GM03348 (cell line): ENCODE measurements around the gene DOC2A.
"Not testable (repeated sequence)": the region's sequence is repeated elsewhere in the genome, so short reads cannot be mapped to it uniquely, and the experiment has no call there.

Experiments
- DNase-seq: peaks from one replicate; pipeline ENCODE4 v3.0.0; 2012; ENCODE audit warnings: low spot score

Gene DOC2A

DNA sequence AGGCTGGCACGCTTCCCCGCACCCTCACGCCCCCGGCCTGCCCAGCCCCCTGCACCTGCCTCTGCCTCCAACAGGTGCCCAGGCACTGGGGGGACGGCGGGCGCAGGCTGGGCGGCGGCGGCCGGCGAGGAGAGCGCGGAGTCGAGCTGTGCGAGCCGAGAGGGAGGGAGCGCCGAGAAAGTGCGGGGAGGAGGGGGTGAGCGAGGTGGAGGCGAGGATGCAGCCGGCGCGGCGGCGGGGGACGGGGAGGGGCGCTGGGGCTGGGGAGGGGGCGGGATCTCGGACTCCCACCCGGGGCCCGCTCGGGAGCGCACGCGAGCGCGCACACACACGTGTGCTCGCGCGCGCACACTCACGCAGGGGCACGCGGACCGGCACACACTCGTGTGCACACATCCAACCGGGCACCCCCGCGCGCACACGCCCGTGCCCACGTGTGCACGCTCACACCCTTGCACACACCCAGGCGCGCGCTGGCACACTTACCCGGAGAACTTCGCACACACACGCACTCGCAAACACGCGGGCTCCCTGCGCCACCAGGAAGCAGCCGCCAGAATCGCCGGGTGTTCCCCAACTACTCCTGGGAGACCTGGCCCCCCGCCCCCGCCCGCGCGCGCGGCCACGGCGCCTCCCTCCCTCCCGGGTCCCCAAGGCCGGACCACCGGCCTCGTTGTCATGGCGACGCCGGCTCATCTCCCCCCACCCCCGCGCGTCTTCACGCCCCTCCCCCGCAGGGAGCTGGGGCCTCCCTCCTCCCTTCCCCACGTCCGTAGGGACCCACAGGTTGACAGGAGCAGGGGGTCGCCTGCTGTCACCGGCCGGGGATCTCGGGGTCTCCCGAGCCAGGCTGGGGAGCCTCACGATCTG, at the start of gene DOC2A:
Gene DOC2A, minus strand, starts transcription at position 184 of the 870 bp plus-strand sequence. CDS start 805 bp downstream, outside the sequence.
- peak; percentile 45 for DNase-seq

GRCh38 chr16:30060346-30060745, 49.5 kb upstream of the DOC2A start:
- DNase-seq, result no peak

GRCh38 chr16:30054959-30055553, 44.2 kb upstream of the DOC2A start:
- no peak for DNase-seq

GRCh38 chr16:30054451-30054850, 43.6 kb upstream of the DOC2A start:
- DNase-seq, result no peak

- peak; percentile 71 for DNase-seq
These were observed 42.7 kb upstream of the DOC2A start for GRCh38 chr16:30053376-30054015.

GRCh38 chr16:30052671-30053372, 42.0 kb upstream of the DOC2A start:
- DNase-seq, result peak; percentile 97

DNA sequence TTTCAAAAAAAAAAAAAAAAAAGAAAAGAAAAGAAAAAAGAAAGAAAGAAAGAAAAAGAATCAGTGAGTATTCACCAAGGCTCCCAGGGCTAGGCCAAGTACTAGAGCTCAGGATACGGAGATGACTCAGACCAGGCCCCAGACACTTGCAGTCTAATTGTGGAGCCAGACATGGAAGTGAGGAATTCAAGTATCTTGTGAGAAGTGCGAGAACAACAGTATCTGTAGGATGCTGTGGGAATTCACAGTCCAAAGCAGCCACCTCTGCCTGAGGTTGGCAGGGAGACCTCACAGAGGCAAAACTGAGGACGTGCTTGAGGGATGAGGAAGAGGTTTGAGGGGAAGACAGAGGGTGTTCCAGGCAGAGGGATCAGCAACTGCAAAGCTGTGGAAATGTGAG, 40.7 kb upstream of the DOC2A start:
- DNase-seq, result peak; percentile 75

DNA sequence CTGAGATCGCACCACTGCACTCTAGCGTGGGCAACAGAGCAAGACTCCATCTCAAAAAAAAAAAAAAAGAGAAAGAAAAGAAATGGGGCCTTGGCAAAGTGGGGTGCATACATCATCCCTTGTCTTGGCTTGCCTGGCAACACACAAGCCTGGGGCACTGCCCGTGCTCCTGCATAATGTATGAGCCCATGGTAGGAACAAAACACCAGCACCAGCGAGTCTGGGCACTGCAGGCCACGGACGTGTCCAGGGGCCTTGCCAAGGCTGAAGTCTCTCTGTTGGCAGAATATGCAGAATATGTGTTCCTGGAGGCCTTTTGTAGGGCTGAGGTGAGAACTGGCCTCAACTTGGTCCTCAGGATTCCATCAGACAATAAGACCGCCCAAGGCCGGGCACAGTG, 39.0 kb upstream of the DOC2A start:
- DNase-seq, result no peak

DNA sequence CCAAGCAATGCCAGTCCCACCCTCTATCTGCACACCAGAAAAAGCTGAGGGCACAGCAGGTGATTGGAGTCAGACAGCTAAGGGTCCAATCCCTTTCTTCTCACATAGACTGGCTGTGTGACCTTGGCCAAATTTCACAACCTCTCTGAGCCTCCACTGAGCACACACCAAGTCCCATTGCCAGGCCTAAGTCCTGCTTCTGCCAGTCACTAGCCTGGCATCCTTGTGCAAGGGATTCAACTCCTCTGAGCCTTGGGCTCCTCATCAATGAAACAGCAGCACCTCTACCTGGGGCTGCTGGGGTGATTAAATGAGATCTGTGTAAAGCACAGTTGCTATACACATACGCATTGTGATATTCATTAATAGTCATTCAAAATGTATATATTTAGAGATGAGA, 35.8 kb upstream of the DOC2A start:
- no peak for DNase-seq

DNA sequence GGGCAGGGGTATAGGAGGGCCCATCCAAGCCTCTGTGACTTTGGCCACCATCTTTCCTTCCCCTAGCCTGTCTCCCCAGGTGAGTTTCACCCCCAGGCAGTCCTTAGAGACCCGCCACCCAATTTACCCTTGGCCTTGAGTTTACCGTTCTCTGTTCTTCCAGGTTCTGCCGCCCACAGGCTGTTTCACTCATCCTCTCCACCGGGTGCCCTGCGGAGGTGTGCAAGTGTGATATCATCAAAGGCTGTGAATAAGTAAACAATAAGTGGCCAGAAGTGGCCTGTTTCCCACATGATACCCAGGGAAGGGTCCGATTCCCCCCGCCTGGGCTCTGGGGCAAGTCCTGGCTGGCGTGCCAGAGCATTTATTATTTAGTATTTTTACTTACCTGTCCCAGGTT, 35.4 kb upstream of the DOC2A start:
- DNase-seq, result no peak

- DNase-seq, result peak; percentile 57
These were observed 31.0 kb upstream of the DOC2A start for GRCh38 chr16:30041841-30042240.

DNA sequence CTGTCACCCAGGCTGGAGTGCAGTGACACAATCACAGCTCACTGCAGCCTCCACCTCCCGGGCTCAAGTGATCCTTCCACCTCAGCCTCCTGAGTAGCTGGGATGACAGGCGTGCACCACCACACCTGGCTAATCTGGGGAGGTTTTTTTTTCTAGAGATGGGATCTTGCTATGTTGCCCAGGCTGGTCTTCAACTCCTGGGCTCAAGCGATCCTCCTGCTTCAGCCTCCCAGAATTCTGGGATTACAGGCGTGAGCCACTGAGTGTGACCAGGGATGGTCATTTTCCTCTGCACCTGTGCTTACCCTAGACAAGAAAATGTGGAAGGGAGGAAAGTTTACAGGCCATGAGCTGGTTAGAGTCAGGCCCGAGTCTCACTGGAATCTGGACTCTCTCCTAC, 29.9 kb upstream of the DOC2A start:
- DNase-seq, result not testable (repeated sequence)

DNA sequence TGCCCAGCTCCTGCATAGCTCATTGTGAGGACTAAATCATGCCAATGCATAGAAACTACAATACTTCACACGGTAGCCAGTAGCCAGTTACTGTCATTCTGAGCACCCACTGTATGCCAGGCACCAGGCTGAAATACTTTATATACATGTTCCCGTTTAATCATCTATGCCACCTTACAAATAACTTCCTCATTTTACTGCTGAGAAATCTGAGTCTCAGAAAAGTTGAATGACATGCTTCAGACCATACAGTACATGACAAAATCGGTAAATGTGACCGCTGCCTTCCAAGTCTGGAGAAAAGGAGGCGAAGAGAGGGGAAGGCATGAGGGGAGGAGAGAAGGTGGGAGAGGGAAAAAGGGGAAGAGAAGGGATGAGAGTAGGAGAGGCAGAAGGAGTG, 29.4 kb upstream of the DOC2A start:
- DNase-seq, result no peak

GRCh38 chr16:30033270-30033669, 22.4 kb upstream of the DOC2A start:
- DNase-seq, result no peak

DNA sequence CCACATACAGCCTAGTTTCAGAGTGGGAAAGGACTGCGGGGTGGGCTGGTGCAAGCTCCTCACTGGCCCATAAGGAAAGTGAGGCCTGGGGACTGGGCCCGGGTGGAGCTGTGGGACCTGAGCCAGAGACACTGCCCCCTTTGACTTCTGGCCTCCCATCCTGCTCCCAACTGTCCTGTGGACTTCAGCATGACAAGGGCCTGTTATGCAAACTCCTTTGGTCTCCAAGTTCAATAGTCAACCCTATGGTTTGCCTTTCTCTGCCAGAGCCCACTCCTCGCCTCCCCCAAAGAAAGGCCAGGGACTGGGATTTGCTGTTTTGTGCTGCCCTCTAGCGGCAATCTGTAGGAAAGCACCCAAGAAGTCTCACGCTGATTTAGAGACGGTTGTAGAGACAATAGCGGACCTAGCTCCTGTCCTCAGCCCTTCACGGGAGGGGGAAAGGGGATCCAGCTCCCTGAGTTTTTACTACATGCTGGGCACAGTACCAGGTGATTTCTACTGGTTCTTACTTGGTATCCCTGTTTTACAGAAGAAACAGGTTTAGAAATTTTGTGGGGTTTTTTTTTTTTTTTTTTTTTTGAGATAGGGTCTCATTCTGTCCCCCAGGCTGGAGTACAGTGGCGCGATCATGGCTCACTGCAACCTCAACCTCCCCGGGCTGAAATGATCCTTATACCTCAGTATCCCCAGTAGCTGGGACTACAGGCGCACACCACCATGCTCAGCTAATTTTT, 21.4 kb upstream of the DOC2A start:
- DNase-seq, result peak; percentile 79

GRCh38 chr16:30031477-30031918, 20.7 kb upstream of the DOC2A start:
- DNase-seq, result no peak

- no peak for DNase-seq
These were observed 20.1 kb upstream of the DOC2A start, which contains the start of gene TLCD3B for GRCh38 chr16:30030841-30031413. TSS of gene TLCD3B (minus strand) at chr16:30031271. CDS start at chr16:30030527, 744 bp downstream.

GRCh38 chr16:30030011-30030685, 19.3 kb upstream of the DOC2A start:
- no peak for DNase-seq

DNA sequence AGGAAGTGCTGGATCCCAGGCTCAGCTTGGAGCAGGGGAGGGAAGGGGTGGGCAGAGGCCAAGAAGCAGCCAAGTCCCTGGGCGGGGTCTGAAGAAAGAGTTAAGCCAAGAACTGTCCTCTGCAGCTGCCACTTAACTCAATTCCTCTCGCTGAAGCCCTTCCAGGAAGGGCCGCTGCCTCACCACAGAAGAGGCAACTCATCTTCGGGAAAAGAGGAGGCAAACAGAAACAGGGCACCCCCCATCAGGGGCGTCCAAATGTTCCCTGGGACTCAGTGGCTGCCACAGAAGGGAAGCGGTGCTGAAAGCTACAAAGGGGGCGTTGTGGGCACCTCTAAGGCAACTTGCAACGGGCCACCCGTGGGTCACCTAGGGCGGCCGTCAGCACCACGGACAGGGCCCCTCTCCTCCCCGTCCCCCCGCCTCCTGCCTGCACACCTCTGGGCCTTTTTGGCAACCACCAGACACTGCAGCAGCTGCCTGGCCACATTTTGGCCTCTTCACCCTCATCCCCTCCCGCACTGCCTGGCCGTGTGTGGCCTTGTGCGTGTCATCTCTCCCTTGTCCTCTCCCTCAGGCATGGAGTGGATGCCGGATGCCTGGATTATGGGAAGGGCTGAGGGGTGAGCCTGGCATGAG, 17.7 kb upstream of the DOC2A start:
- DNase-seq, result no peak
